ENCODE measurements around the gene PRRG1. TPM values are rescaled to one million over a fixed set of nuclear protein-coding genes. Genes with fewer than 3 reads are reported as not detected.

PRRG1 gene
- total and polyA plus RNA-seq, 8 donors: 0.75 to 3.2 (median 1.8) TPM

DNA sequence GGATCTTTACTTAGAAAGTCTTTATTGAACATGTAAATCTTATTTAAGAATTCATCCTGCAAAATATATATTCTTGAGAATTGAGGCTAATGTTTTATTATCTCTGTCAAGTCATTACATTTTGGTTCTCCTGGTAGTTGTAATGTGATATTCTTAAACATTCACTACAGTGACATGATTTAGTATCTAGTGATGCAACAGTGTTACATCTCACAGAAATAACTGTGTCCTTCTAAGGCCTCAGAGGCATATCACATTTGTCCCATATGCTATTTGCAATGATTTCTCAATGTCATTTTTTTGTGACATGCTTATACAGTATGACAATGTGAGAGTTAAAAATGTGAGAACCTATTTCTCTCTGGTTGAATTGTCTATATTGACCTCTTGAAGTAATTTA, 34.1 kb downstream of the PRRG1 start:
- peaks cover 0 to 5% (median 0%) of the 10 kb centered on the region in 4 donors for H3K27me3 ChIP-seq
- FAIRE-seq (peak; percentile 59), ATAC-seq (no peak), DNase-seq (no peak)
- intact Hi-C loops (cut with DNase I): no loop called here
- no peaks in the 10 kb centered on the region for H3K36me3 ChIP-seq
- no peak overlapping the region for H3K4me3 ChIP-seq
- H3K4me1 ChIP-seq: peaks cover 0 to 14% (median 0%) of the 10 kb centered on the region in 3 donors
- H3K9me3 ChIP-seq: no peaks in the 10 kb centered on the region
- TF ChIP-seq, protein P1, sequence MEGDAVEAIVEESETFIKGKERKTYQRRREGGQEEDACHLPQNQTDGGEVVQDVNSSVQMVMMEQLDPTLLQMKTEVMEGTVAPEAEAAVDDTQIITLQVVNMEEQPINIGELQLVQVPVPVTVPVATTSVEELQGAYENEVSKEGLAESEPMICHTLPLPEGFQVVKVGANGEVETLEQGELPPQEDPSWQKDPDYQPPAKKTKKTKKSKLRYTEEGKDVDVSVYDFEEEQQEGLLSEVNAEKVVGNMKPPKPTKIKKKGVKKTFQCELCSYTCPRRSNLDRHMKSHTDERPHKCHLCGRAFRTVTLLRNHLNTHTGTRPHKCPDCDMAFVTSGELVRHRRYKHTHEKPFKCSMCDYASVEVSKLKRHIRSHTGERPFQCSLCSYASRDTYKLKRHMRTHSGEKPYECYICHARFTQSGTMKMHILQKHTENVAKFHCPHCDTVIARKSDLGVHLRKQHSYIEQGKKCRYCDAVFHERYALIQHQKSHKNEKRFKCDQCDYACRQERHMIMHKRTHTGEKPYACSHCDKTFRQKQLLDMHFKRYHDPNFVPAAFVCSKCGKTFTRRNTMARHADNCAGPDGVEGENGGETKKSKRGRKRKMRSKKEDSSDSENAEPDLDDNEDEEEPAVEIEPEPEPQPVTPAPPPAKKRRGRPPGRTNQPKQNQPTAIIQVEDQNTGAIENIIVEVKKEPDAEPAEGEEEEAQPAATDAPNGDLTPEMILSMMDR (IDR thresholded peaks at IDR 0.05): no peak
- H3K27ac ChIP-seq: no peak overlapping the region

DNA sequence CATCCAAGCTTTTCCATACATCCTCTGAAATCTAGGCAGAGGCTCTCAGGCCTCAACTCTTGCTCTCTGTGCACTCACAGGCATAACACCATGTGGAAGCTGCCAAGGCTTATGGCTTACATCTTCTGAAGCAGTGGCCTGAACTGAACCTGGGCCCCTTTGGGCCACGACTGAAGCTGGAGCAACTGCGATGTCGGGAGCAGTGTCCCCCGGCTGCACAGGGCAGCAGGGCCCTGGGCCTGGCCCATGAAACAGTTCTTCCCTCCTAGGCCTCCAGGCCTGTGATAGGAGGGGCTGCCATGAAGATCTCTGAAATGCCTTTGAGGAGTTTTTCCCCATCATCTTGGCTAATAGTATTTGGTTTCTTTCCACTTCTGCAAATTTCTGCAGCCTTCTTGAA, 39.2 kb downstream of the PRRG1 start:
- WGBS, 2 donors: 91 to 94% methylated on average over 4 of the region's 4 CpGs
- no peak for FAIRE-seq
- Histone ChIP-seq H3K4me3 (no peak overlapping the region), H3K36me3 (no peaks in the 10 kb centered on the region), H3K4me1 (no peaks in the 10 kb centered on the region), H3K9me3 (no peaks in the 10 kb centered on the region), H3K27ac (no peak overlapping the region), H3K27me3 (no peaks in the 10 kb centered on the region)
- TF ChIP-seq, protein P1 (IDR thresholded peaks at IDR 0.05): no peak
- no peak for ATAC-seq
- intact Hi-C loops (cut with DNase I): no loop called here
- DNase-seq: no peak

DNA sequence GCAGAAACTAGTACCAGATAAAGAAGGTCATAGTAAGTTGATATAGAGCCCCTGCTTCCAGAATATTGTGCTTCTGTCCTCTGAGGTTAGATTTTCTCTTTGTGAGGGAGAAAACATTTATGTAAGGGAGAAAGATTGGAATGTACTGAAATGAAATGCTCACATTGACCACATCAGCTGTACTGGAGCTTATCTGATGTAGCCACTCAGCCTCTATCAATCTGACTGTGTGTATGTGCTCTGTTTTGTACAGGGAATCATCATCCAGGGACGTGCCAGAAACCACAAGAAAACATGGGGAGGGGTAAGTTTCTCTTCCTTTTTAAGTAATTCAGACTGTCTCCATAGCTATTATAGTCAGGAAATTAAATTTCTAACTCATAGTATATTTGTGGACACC, 56.8 kb downstream of the PRRG1 start:
- no peak for ATAC-seq
- no peaks in the 10 kb centered on the region for H3K36me3 ChIP-seq
- 43 to 73% methylated on average over 1 of the region's 1 CpG for WGBS, 2 donors
- intact Hi-C loops (cut with DNase I): no loop called here
- H3K27ac ChIP-seq: no peak overlapping the region
- TF ChIP-seq, protein P1 (IDR thresholded peaks at IDR 0.05): no peak
- peaks cover 0 to 4% (median 1%) of the 10 kb centered on the region in 4 donors for H3K27me3 ChIP-seq
- no peak overlapping the region for H3K4me3 ChIP-seq
- no peak for DNase-seq
- no peak for FAIRE-seq
- no peaks in the 10 kb centered on the region for H3K9me3 ChIP-seq
- no peaks in the 10 kb centered on the region for H3K4me1 ChIP-seq

DNA sequence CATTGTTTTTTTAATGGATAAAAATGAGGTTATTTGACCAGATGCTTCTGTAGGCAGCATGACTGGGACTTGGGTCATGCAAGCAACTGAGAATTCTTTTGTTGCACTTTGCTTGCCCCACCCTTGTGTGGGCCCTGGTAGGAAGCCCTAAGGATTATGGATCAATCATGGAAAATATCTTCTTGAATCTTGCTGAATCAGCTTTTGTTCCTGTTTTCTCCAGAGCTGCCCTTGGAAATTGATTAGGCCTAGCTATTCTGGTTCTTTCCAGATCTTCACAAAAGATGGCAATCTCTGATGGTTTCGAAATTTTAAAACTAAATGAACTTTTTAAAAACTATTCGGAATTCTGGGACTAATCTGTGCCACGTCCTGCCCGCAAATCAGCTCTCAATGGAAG, 58.6 kb downstream of the PRRG1 start:
- Histone ChIP-seq H3K36me3 (no peaks in the 10 kb centered on the region), H3K27me3 (peaks cover 0 to 4% (median 1%) of the 10 kb centered on the region in 4 donors), H3K4me1 (no peaks in the 10 kb centered on the region), H3K27ac (no peak overlapping the region), H3K9me3 (no peaks in the 10 kb centered on the region), H3K4me3 (no peak overlapping the region)
- DNase-seq: no peak
- 73 to 95% methylated on average over 4 of the region's 4 CpGs for WGBS, 2 donors
- FAIRE-seq: no peak
- intact Hi-C loops (cut with DNase I): no loop called here
- TF ChIP-seq, protein P1 (IDR thresholded peaks at IDR 0.05): no peak
- ATAC-seq: no peak

DNA sequence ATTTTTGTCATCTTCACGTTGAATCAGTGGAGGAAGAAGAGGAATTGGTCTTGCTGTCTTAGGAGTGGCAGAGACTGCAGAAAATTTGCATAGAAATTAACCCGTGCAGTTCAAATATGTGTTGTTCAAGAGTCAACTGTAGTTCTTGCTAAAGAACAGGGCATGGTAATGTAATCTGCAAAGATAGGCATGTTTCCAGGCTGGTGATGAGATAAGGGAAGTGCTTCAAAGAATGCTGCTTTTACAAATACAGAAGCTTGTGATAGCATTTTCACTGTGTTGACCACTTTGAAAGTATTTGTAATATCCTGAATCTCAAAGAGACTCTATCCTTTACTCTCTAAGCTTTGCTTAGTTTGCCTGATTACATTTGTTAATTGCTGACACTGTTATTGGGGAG, 60.1 kb downstream of the PRRG1 start:
- DNase-seq (no peak), FAIRE-seq (no peak), ATAC-seq (no peak)
- no peaks in the 10 kb centered on the region for H3K36me3 ChIP-seq
- H3K9me3 ChIP-seq: no peaks in the 10 kb centered on the region
- H3K27ac ChIP-seq: no peak overlapping the region
- H3K27me3 ChIP-seq: peaks cover 0 to 4% (median 1%) of the 10 kb centered on the region in 4 donors
- H3K4me3 ChIP-seq: no peak overlapping the region
- 24 to 29% methylated on average over 2 of the region's 2 CpGs for WGBS, 2 donors
- no peaks in the 10 kb centered on the region for H3K4me1 ChIP-seq
- TF ChIP-seq, protein P1 (IDR thresholded peaks at IDR 0.05): no peak
- intact Hi-C loops (cut with DNase I): no loop called here

Data from pancreas (tissue), 10 donors.